Measurements from ENCODE around the gene TCF23. TPM values are rescaled to one million over a fixed set of nuclear protein-coding genes. Genes with fewer than 3 reads are reported as not detected.

Gene TCF23
- not detected in 5 replicates for total RNA-seq (2022; extraction: Qiagen RNA extraction; ENCODE audit: low read depth)

DNA sequence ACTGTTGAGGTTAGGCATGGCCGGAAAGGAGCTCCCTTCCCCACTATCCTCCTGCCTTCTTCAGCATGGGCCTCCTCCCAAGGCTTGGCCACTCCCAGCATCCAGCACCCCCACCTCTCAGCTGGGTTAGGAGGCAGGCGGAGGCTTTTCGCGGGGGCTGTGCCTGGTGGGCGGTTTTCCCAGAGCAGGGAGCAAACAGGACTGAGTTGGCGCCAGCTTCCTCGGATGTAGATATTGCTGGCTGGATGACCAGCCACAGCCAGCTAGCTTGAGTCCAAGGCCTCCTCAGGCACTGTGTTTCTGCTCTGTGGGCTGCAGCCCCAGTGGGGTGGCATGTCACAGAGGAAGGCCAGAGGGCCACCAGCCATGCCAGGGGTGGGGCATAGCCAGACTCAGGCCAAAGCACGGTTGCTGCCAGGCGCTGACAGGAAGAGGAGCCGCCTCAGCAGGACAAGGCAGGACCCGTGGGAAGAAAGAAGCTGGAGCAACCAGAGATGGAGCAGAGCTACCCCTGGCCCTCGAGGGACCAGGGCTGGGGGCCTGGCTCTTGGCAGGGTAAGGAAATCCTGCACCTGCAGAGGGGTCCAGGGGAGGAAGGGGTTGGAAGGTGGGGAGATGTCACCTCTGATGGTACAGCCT, at the start of gene TCF23:
Gene TCF23, plus strand, starts transcription at position 204 of the 639 bp plus-strand sequence. Its CDS starts 130 bp downstream, at position 334.

GRCh38 chr2:27118525-27119329, 30.1 kb upstream of the TCF23 start, which contains the start of gene CGREF1:
Gene CGREF1 (minus strand): TSS chr2:27119128. CDS start chr2:27104366, 14,762 bp downstream.

DNA sequence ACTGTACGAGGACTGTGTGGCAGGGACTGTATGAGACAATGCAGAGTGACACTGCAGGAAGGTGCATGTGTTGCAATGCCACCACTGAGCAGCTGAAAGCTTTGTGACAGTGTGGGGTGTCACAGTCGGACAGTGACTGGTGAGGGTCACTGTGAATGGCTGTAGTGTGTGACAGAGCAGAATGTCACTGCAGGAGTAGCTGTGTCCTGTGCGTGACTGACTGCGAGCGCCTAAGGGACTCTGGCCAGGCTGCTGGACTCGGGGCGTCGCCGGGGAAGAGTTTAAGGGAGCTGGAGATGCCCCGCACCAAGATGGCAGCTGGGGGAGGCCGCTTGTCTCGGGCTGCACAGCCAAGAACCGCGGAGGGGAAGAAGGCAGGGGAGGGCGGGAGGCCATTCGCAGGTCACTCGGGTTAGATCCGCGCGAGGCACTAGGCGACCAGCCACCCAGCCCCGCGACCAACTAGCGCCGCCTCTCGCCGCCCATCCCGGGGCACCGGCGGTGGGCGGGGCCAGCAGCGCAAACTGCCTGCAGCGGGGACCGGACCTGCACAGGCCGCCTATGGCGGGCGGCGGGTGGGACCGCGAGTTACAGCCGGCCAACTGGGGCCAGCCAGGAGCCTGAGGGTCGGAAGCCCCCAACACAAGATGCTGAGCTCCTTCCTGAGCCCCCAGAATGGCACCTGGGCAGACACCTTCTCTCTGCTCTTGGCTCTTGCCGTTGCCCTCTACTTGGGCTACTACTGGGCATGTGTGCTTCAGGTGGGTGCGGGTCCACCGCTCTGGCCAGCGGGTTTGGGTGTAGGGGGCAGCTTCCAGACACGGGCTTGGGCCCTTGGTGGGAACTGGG, 25.3 kb upstream of the TCF23 start, which contains the start of gene ABHD1:
Gene ABHD1, plus strand, starts transcription at position 514 of the 849 bp plus-strand sequence. Its CDS starts 134 bp downstream, at position 648.

DNA sequence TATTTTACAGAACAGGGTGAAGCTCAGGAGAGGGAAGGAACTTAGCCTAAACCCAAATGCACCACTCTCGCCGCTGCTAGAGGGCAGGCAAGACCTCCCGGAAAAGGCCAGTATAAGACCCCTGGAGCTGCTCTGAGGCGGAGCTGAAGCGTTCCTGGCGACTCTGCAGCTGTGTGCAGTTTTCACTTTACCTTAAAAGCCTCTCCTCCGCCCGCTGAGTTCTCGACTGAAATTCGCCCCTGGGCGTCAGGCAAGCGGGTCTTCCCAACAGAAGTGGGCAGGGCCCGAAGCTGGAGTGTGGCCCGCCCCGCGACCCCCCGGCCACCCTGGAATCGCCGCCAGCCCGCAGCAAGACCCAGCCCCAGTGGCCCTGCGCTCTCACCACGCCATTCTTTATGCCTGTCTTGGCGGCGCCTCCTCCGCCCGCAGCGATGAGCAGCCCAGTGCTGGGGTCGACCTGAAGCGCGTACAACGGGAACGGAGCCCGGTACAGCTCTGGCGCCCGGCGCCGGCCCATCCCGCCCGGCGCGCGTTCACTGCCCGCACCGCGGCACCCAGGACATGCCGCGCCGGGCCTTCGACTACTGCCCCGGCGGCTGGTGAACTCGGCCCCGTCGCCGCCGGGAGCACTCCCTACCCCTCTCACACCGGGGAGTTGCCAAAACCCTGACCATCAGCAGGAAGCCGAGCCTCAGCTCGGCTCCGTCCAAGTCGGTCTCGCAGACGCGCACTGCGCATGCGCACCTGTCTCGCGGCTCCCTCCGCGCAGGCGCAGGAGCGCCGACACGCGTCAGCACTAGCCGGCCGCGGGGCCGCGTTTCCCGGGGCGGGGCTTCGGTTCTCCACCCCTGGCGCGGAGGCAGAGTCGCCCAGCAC, 14.7 kb upstream of the TCF23 start, which contains the start of gene PREB:
Gene PREB, minus strand, starts transcription at position 732 of the 876 bp plus-strand sequence. Its CDS starts 215 bp downstream, at position 517.

DNA sequence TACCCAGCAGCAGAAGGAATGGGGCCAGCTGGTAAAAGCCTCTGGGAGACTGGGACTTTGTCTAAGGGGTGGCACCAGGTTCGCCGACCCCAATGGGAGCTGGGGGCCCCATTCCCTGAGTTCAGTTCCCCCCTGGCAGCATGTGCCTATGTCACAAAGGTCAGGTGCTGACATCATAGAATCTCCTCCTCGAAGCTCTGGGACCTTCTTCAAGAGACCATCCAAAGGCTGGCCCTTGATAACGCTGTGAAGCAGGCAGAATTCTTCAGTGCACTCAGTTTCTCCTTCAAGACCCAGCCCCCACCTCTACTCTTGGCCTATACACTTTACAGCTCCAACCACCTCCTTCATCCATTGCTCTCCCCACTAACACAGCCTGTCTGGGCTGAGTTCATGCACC, 9.5 kb upstream of the TCF23 start, which contains the start of gene PRR30:
Gene PRR30, minus strand, starts transcription at position 101 of the 400 bp plus-strand sequence. CDS start 1,081 bp downstream, outside the sequence.

Other genes with a start within 250 kb of the TCF23 start
- gene MAPRE3, start 178.4 kb upstream of the TCF23 start, total RNA-seq (2022; extraction: Qiagen RNA extraction; ENCODE audit: low read depth), result 12.2 to 14.1 TPM (median 12.4 TPM) in 5 replicates
- 56.4 to 74.7 TPM (median 70.4 TPM) in 5 replicates for gene TMEM214, start 116.0 kb upstream of the TCF23 start, total RNA-seq (2022; extraction: Qiagen RNA extraction; ENCODE audit: low read depth)
- 29.8 to 36.7 TPM (median 32.2 TPM) in 5 replicates for gene AGBL5, start 97.3 kb upstream of the TCF23 start, total RNA-seq (2022; extraction: Qiagen RNA extraction; ENCODE audit: low read depth)
- gene OST4, start 77.3 kb upstream of the TCF23 start, total RNA-seq (2022; extraction: Qiagen RNA extraction; ENCODE audit: low read depth), result 523 to 646 TPM (median 548 TPM) in 5 replicates
- gene EMILIN1, start 70.4 kb upstream of the TCF23 start, total RNA-seq (2022; extraction: Qiagen RNA extraction; ENCODE audit: low read depth), result 0.23 to 0.46 TPM (median 0.31 TPM) in 4 of 5 replicates, not detected in the other
- 7.3 to 10.5 TPM (median 8.9 TPM) in 5 replicates for gene KHK, start 62.2 kb upstream of the TCF23 start, total RNA-seq (2022; extraction: Qiagen RNA extraction; ENCODE audit: low read depth)
- gene CGREF1, start 29.9 kb upstream of the TCF23 start, total RNA-seq (2022; extraction: Qiagen RNA extraction; ENCODE audit: low read depth), result 7.0 to 8.3 TPM (median 7.9 TPM) in 5 replicates
- gene ABHD1, start 25.2 kb upstream of the TCF23 start, total RNA-seq (2022; extraction: Qiagen RNA extraction; ENCODE audit: low read depth), result 1.1 to 2.3 TPM (median 1.6 TPM) in 5 replicates
- 46.9 to 72.9 TPM (median 65.1 TPM) in 5 replicates for gene PREB, start 14.4 kb upstream of the TCF23 start, total RNA-seq (2022; extraction: Qiagen RNA extraction; ENCODE audit: low read depth)
- not detected in 5 replicates for gene PRR30, start 9.6 kb upstream of the TCF23 start, total RNA-seq (2022; extraction: Qiagen RNA extraction; ENCODE audit: low read depth)
- 209 to 221 TPM (median 218 TPM) in 5 replicates for gene ATRAID, start 63.0 kb downstream of the TCF23 start, total RNA-seq (2022; extraction: Qiagen RNA extraction; ENCODE audit: low read depth)
- 69.7 to 82.2 TPM (median 72.3 TPM) in 5 replicates for gene SLC5A6, start 63.3 kb downstream of the TCF23 start, total RNA-seq (2022; extraction: Qiagen RNA extraction; ENCODE audit: low read depth)
- gene CAD, start 68.4 kb downstream of the TCF23 start, total RNA-seq (2022; extraction: Qiagen RNA extraction; ENCODE audit: low read depth), result 55.3 to 75.8 TPM (median 62.5 TPM) in 5 replicates
- gene SLC30A3, start 114.0 kb downstream of the TCF23 start, total RNA-seq (2022; extraction: Qiagen RNA extraction; ENCODE audit: low read depth), result 3.2 to 4.9 TPM (median 3.7 TPM) in 5 replicates
- not detected in 5 replicates for gene DNAJC5G, start 126.4 kb downstream of the TCF23 start, total RNA-seq (2022; extraction: Qiagen RNA extraction; ENCODE audit: low read depth)
- 0.33 to 0.73 TPM (median 0.46 TPM) in 5 replicates for gene TRIM54, start 133.4 kb downstream of the TCF23 start, total RNA-seq (2022; extraction: Qiagen RNA extraction; ENCODE audit: low read depth)
- gene UCN, start 159.4 kb downstream of the TCF23 start, total RNA-seq (2022; extraction: Qiagen RNA extraction; ENCODE audit: low read depth), result 0.55 to 2.6 TPM (median 1.8 TPM) in 5 replicates
- gene MPV17, start 174.1 kb downstream of the TCF23 start, total RNA-seq (2022; extraction: Qiagen RNA extraction; ENCODE audit: low read depth), result 81.3 to 103 TPM (median 91.7 TPM) in 5 replicates
- 62.4 to 67.5 TPM (median 64.5 TPM) in 5 replicates for gene GTF3C2, start 207.8 kb downstream of the TCF23 start, total RNA-seq (2022; extraction: Qiagen RNA extraction; ENCODE audit: low read depth)
- 47.8 to 65.5 TPM (median 62.2 TPM) in 5 replicates for gene EIF2B4, start 221.3 kb downstream of the TCF23 start, total RNA-seq (2022; extraction: Qiagen RNA extraction; ENCODE audit: low read depth)
- gene SNX17, start 221.6 kb downstream of the TCF23 start, total RNA-seq (2022; extraction: Qiagen RNA extraction; ENCODE audit: low read depth), result 140 to 146 TPM (median 141 TPM) in 5 replicates
- gene ZNF513, start 231.7 kb downstream of the TCF23 start, total RNA-seq (2022; extraction: Qiagen RNA extraction; ENCODE audit: low read depth), result 11.6 to 14.4 TPM (median 13.7 TPM) in 5 replicates